GM12878 (cell line): ENCODE data around the gene CFHR2. TPM values are rescaled to one million over a fixed set of nuclear protein-coding genes. Genes with fewer than 3 reads are reported as not detected.
A peak's percentile ranks its signal among the peaks of the same experiment; 100 is the strongest.

Source experiments
- ATAC-seq: fragments of 200-7000 bp; cut with Tn5 transposase; 3 replicates; pipeline ENCODE4 v1.9.1; 2020; ENCODE audit warnings: mild to moderate bottlenecking, moderate library complexity
- BruUV-seq: library from RNA; stranded (reverse); fragments of 400-500 nt; replicated peaks from 2 replicates; lab custom pipeline; 2021; lab: Mats Ljungman, UMichigan
- CTCF ChIA-PET: fragments of 300-600 bp; sonication (Branson Sonifier 250); formaldehyde crosslinking; extraction: SDS; loops from one replicate; lab custom pipeline; 2021; ENCODE audit warnings: inconsistent platforms; lab: Yijun Ruan, JAX
- POLR2A ChIA-PET: fragments of 350-600 bp; formaldehyde crosslinking; extraction: SDS; loops from one replicate; lab custom pipeline; 2021; ENCODE audit warnings: inconsistent platforms; lab: Charles Lee
- RAD21 ChIA-PET: fragments of 300-600 bp; sonication (Branson Sonifier 250); formaldehyde crosslinking; loops from one replicate; lab custom pipeline; 2023; ENCODE audit warnings: antibody characterized with exemption; ENCODE audit not compliant: unreplicated experiment; lab: Charles Lee
- SMC1A ChIA-PET: fragments of 300-600 bp; sonication (Branson Sonifier 250); formaldehyde crosslinking; loops from one replicate; lab custom pipeline; 2023; ENCODE audit not compliant: unreplicated experiment, uncharacterized antibody; lab: Charles Lee
- DNase-seq: peaks from one replicate; pipeline ENCODE4 v3.0.0-alpha.2; 2011; ENCODE audit warnings: low read depth, low spot score
- FAIRE-seq: peaks from 3 replicates; lab custom pipeline; 2011; peaks lifted over from hg19 to GRCh38; lab: Jason Lieb, UNC
- H2AFZ ChIP-seq: 2 replicates; pipeline ENCODE4 v1.6.0; 2011; ENCODE audit warnings: low read depth, low read length, control low read depth; ENCODE audit not compliant: control insufficient read depth
- H3K27ac ChIP-seq: 2 replicates; pipeline ENCODE4 v1.5.1; 2011; ENCODE audit warnings: control low read depth; ENCODE audit not compliant: control insufficient read depth, insufficient read depth
- H3K27me3 ChIP-seq, 2 experiments: replicated peaks in 1 of 2; 2 replicates each; pipeline versions ENCODE4 v1.6.0 to v1.6.1; 2011; ENCODE audit warnings: low read length in 1 of 2; ENCODE audit not compliant: control insufficient read depth in 2 of 2, insufficient read depth in 2 of 2
- H3K36me3 ChIP-seq, 2 experiments: 2 replicates each; pipeline ENCODE4 v1.5.1; 2011; ENCODE audit warnings: low read length in 1 of 2; ENCODE audit not compliant: control insufficient read depth in 2 of 2, insufficient read depth in 2 of 2
- H3K4me1 ChIP-seq: 2 replicates; pipeline ENCODE4 v1.6.1; 2011; ENCODE audit warnings: mild to moderate bottlenecking, low read length, moderate library complexity, mixed read lengths; ENCODE audit not compliant: control insufficient read depth, insufficient read depth
- H3K4me2 ChIP-seq: 2 replicates; pipeline ENCODE4 v1.6.0; 2011; ENCODE audit warnings: control low read depth; ENCODE audit not compliant: control insufficient read depth, insufficient read depth
- H3K4me3 ChIP-seq: fragments of 200-600 bp; sonication (generic); 2 replicates; pipeline ENCODE4 v1.5.1; 2016
- H3K79me2 ChIP-seq: 2 replicates; pipeline ENCODE4 v1.6.0; 2011; ENCODE audit warnings: low read length; ENCODE audit not compliant: control insufficient read depth, insufficient read depth
- H3K9ac ChIP-seq: 2 replicates; pipeline ENCODE4 v1.8.0; 2011; ENCODE audit warnings: low read length, control low read depth, mixed read lengths; ENCODE audit not compliant: control insufficient read depth, insufficient read depth
- H3K9me3 ChIP-seq: replicated peaks from 3 replicates; pipeline ENCODE4 v1.5.1; 2011; ENCODE audit warnings: mild to moderate bottlenecking, low read length; ENCODE audit not compliant: control insufficient read depth, insufficient read depth
- H4K20me1 ChIP-seq: 2 replicates; pipeline ENCODE4 v1.6.0; 2011; ENCODE audit not compliant: control insufficient read depth, insufficient read depth
- ATF2 ChIP-seq: IDR thresholded peaks from 2 replicates; pipeline ENCODE4 v1.6.1; 2012; ENCODE audit warnings: low read length, inconsistent platforms
- BCL11A ChIP-seq: IDR thresholded peaks from 2 replicates; pipeline ENCODE4 v1.6.1; 2011; ENCODE audit warnings: low read depth, low read length
- BHLHE40 ChIP-seq, 2 experiments: fragments of 450-650 bp in 1 of 2; IDR thresholded peaks; 2 replicates each; pipeline ENCODE4 v1.6.1; 2011 to 2017; ENCODE audit warnings: low read depth in 2 of 2, borderline replicate concordance in 1 of 2, improper control_type of control experiment in 1 of 2, low read length in 1 of 2, mild to moderate bottlenecking in 1 of 2
- MEF2A ChIP-seq: IDR thresholded peaks from 2 replicates; pipeline ENCODE4 v1.6.1; 2011; ENCODE audit warnings: low read depth, mild to moderate bottlenecking, low read length, moderate library complexity; ENCODE audit not compliant: insufficient read depth
- MEF2B ChIP-seq: fragments of 450-650 bp; IDR thresholded peaks from 2 replicates; pipeline ENCODE4 v1.6.1; 2018; ENCODE audit warnings: mild to moderate bottlenecking, moderate library complexity; ENCODE audit not compliant: partially characterized antibody, poor library complexity, severe bottlenecking
- RUNX3 ChIP-seq: IDR thresholded peaks from 2 replicates; pipeline ENCODE4 v1.6.1; 2012; ENCODE audit warnings: low read length, inconsistent platforms
- SMAD1 ChIP-seq: fragments of 450-650 bp; IDR thresholded peaks from 2 replicates; pipeline ENCODE4 v1.6.1; 2018; ENCODE audit warnings: mild to moderate bottlenecking, low read depth; ENCODE audit not compliant: partially characterized antibody
- SMC3 ChIP-seq: IDR thresholded peaks from 2 replicates; pipeline ENCODE4 v1.6.1; 2011; ENCODE audit warnings: low read length, improper control_type of control experiment, borderline replicate concordance
- STAT3 ChIP-seq: IDR thresholded peaks from 2 replicates; pipeline ENCODE4 v1.6.1; 2011; ENCODE audit warnings: low read depth, low read length, improper control_type of control experiment
- ZNF24 ChIP-seq: fragments of 450-650 bp; IDR thresholded peaks from 2 replicates; pipeline ENCODE4 v1.6.1; 2017; ENCODE audit warnings: antibody characterized with exemption, mild to moderate bottlenecking
- WGBS: methylation state at CpG from one replicate; pipeline ENCODE4 v1.1.6; 2016; ENCODE audit warnings: low lambda C conversion rate; ENCODE audit not compliant: insufficient replicate concordance, insufficient coverage; ENCODE audit errors: missing lambda C conversion rate; 5-methylcytosine and 5-hydroxymethylcytosine counted together
- in situ Hi-C: fragments of 300-500 bp; cut with MboI; formaldehyde crosslinking; loops from 9 replicates; pipeline ENCODE4 v1.14.3; 2018; ENCODE audit warnings: mixed read lengths
- intact Hi-C: fragments of 100-400 bp; cut with micrococcal nuclease; formaldehyde crosslinking; loops from one replicate; pipeline ENCODE4 v1.14.2; 2022; ENCODE audit not compliant: unreplicated experiment
- polyA plus RNA-seq, 11 experiments: library from polyadenylated mRNA; depleted of rRNA in 4 of 11; unstranded in 6 of 11; stranded (reverse) in 5 of 11; fragments of >200 nt; fragmentation: Nextera tagmentation in 4 of 11; fragmentation: Illumina TruSeq in 1 of 11; extraction: Ambion mirVana in 4 of 11; extraction: Trizol in 1 of 11; gene quantifications; 1 replicate in 1 of 11; 2 replicates in 10 of 11; pipeline versions ENCODE4 v1.2.1 to v1.2.3, GENCODE V29; 2011 to 2016; ENCODE audit warnings: inconsistent platforms in 2 of 11, missing spikeins in 2 of 11, low read depth in 1 of 11
- total RNA-seq, 4 experiments: library from RNA; depleted of rRNA in 3 of 4; stranded (reverse); fragments of >200 nt in 3 of 4; fragmentation: Illumina TruSeq in 1 of 4; extraction: Trizol in 1 of 4; gene quantifications; 2 replicates each; pipeline versions ENCODE4 v1.2.1 to v1.2.3, GENCODE V29; 2013 to 2021
- TF ChIP-seq, protein P1 (sequence below): fragments of 450-650 bp; IDR thresholded peaks from 2 replicates; pipeline ENCODE4 v1.6.1; 2016; ENCODE audit warnings: mild to moderate bottlenecking

The CFHR2 gene
- total and polyA plus RNA-seq, 10 of the 15 experiments (the other 5 are each of a cell fraction or from before 2014, with no cell fraction given) = not detected

DNA sequence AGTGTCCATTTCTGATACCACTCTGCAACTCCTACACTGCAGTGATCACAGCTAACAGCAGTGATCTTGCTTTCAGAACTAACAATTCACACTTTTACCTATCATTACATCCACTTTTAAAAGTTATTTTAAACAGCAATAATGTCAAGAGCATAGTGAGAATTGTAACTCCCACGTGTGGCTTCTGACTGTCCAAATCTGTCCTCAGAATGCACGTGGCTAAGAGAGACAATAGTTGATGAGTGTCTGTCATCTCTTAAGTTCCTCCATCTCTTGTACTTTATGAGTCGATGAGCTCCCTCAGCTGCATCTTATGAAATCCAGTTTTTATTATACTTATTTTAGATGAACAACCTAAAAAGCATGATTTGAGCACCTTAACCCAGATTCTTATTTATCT, 17.3 kb downstream of the CFHR2 start:
- no peaks in the 10 kb centered on the region for H4K20me1 ChIP-seq
- ChIA-PET CTCF (no interaction called here), SMC1A (interaction anchor here (0.8 kb wide), 1 partner anchor 132 kb away, joined by 4 read pairs; no protein-coding TSS in a partner anchor), RAD21 (no interaction called here), POLR2A (no interaction called here)
- H3K4me1 ChIP-seq = no peaks in the 10 kb centered on the region
- FAIRE-seq = peak; percentile 70
- no peak overlapping the region for H2AFZ ChIP-seq
- TF ChIP-seq SMAD1 = no peak
- TF ChIP-seq SMC3 = no peak
- peak; percentile 60 to 61; a peak in 2 of 4 replicates for TF ChIP-seq BHLHE40 (IDR thresholded peaks at IDR 0.05; ENCODE audit: borderline replicate concordance in 1 of 2, low read depth in 2 of 2, low read length in 1 of 2)
- TF ChIP-seq ATF2 = peak; percentile 53; the same call in 1 of the 2 replicates
- 0 out of 2 replicates have a peak, but pooled peaks have one; percentile 10 for TF ChIP-seq BCL11A
- TF ChIP-seq MEF2B = peak; percentile 31
- TF ChIP-seq, protein P1, sequence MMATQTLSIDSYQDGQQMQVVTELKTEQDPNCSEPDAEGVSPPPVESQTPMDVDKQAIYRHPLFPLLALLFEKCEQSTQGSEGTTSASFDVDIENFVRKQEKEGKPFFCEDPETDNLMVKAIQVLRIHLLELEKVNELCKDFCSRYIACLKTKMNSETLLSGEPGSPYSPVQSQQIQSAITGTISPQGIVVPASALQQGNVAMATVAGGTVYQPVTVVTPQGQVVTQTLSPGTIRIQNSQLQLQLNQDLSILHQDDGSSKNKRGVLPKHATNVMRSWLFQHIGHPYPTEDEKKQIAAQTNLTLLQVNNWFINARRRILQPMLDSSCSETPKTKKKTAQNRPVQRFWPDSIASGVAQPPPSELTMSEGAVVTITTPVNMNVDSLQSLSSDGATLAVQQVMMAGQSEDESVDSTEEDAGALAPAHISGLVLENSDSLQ = peak; percentile 35; the same call in 1 of the 2 replicates
- peak; percentile 69 for TF ChIP-seq RUNX3
- TF ChIP-seq ZNF24 = 0 out of 2 replicates have a peak, but pooled peaks have one; percentile 24
- TF ChIP-seq MEF2A = peak; percentile 78
- no peak for TF ChIP-seq STAT3
- 5% methylated on average over 3 of the region's 3 CpGs for WGBS
- no peaks in the 10 kb centered on the region for H3K9me3 ChIP-seq
- H3K79me2 ChIP-seq = no peaks in the 10 kb centered on the region
- no peak overlapping the region for H3K4me3 ChIP-seq
- no peak overlapping the region for H3K9ac ChIP-seq
- no TSS peak for BruUV-seq
- peak; percentile 2 for DNase-seq
- no peaks in the 10 kb centered on the region for H3K36me3 ChIP-seq
- no peaks in the 10 kb centered on the region for H3K27me3 ChIP-seq
- ATAC-seq = no peak
- in situ Hi-C loops = no loop called here
- H3K27ac ChIP-seq = no peak overlapping the region
- no peak overlapping the region for H3K4me2 ChIP-seq
- intact Hi-C loops = no loop called here
